HG03571 (cell line): ENCODE data around the gene C1orf185.
"Not testable (repeated sequence)": the region's sequence is repeated elsewhere in the genome, so short reads cannot be mapped to it uniquely, and the experiment has no call there.

Experiments
- ATAC-seq: cut with Tn5 transposase; IDR thresholded peaks from one replicate; pipeline ENCODE4 v1.9.1; 2021; ENCODE audit not compliant: unreplicated experiment

Gene C1orf185

GRCh38 chr1:51101976-51102375 lies at the start of gene C1orf185:
Gene C1orf185 (plus strand): TSS chr1:51102228. CDS start chr1:51102234, 6 bp downstream.
- ATAC-seq = no peak

GRCh38 chr1:51058858-51059257 lies 43.2 kb upstream of the C1orf185 start:
- no peak for ATAC-seq

- ATAC-seq = no peak
These were observed 40.7 kb upstream of the C1orf185 start for GRCh38 chr1:51061231-51061918.

GRCh38 chr1:51063121-51063520 lies 38.9 kb upstream of the C1orf185 start:
- no peak for ATAC-seq

- no peak for ATAC-seq
These were observed 32.0 kb upstream of the C1orf185 start for GRCh38 chr1:51070011-51070410.

GRCh38 chr1:51070640-51071039 lies 31.4 kb upstream of the C1orf185 start:
- no peak for ATAC-seq

GRCh38 chr1:51071291-51072042 lies 30.6 kb upstream of the C1orf185 start:
- ATAC-seq = no peak

GRCh38 chr1:51072043-51072439 lies 30.0 kb upstream of the C1orf185 start:
- ATAC-seq = no peak

GRCh38 chr1:51072651-51073050 lies 29.4 kb upstream of the C1orf185 start:
- ATAC-seq = no peak

GRCh38 chr1:51073456-51073855 lies 28.6 kb upstream of the C1orf185 start:
- ATAC-seq = no peak

- no peak for ATAC-seq
These were observed 15.3 kb upstream of the C1orf185 start for GRCh38 chr1:51086496-51087271.

GRCh38 chr1:51088474-51088873 lies 13.6 kb upstream of the C1orf185 start:
- ATAC-seq = no peak

GRCh38 chr1:51093581-51093980 lies 8.4 kb upstream of the C1orf185 start:
- no peak for ATAC-seq

- ATAC-seq = no peak
These were observed 4.9 kb upstream of the C1orf185 start for GRCh38 chr1:51097171-51097570.

GRCh38 chr1:51100264-51100880 lies 1.7 kb upstream of the C1orf185 start:
- no peak for ATAC-seq

- ATAC-seq = no peak
These were observed 12.1 kb downstream of the C1orf185 start for GRCh38 chr1:51114137-51114536.

- ATAC-seq = no peak
These were observed 13.8 kb downstream of the C1orf185 start for GRCh38 chr1:51115714-51116404.

- ATAC-seq = no peak
These were observed 17.3 kb downstream of the C1orf185 start for GRCh38 chr1:51119331-51119730.

- no peak for ATAC-seq
These were observed 18.6 kb downstream of the C1orf185 start for GRCh38 chr1:51120629-51121028.

GRCh38 chr1:51127152-51127551 lies 25.1 kb downstream of the C1orf185 start:
- ATAC-seq = not testable (repeated sequence)

- ATAC-seq = no peak
These were observed 29.2 kb downstream of the C1orf185 start for GRCh38 chr1:51131185-51131584.
